NT2/D1 (cell line): Measurements from ENCODE around the gene PRKN.

Source experiments
- DNase-seq: peaks from one replicate; pipeline ENCODE4 v3.0.0-alpha.2; 2011; ENCODE audit warnings: low read depth, low spot score
- H3K27me3 ChIP-seq: 2 replicates; pipeline ENCODE4 v1.6.0; 2011; ENCODE audit warnings: mild to moderate bottlenecking; ENCODE audit not compliant: insufficient read length, insufficient read depth
- H3K36me3 ChIP-seq: 2 replicates; pipeline ENCODE4 v1.6.1; 2011; ENCODE audit warnings: mild to moderate bottlenecking, low read length, mixed read lengths; ENCODE audit not compliant: insufficient read depth, insufficient read length
- H3K4me1 ChIP-seq: 2 replicates; pipeline ENCODE4 v1.5.1; 2011; ENCODE audit not compliant: insufficient read depth, insufficient read length
- H3K4me3 ChIP-seq: 2 replicates; pipeline ENCODE4 v1.5.1; 2011; ENCODE audit warnings: low read depth; ENCODE audit not compliant: insufficient read length
- H3K9ac ChIP-seq: 2 replicates; pipeline ENCODE4 v1.6.0; 2011; ENCODE audit warnings: low read depth; ENCODE audit not compliant: insufficient read length
- H3K9me3 ChIP-seq: 2 replicates; pipeline ENCODE4 v1.5.1; 2011; ENCODE audit warnings: mild to moderate bottlenecking, low read length; ENCODE audit not compliant: insufficient read depth
- SUZ12 ChIP-seq: IDR thresholded peaks from 2 replicates; pipeline ENCODE4 v1.6.1; 2011; ENCODE audit not compliant: insufficient read length, insufficient read depth; ENCODE audit errors: extremely low read depth
- YY1 ChIP-seq: IDR thresholded peaks from 2 replicates; pipeline ENCODE4 v1.6.1; 2011; ENCODE audit not compliant: insufficient read length, insufficient read depth
- ZNF274 ChIP-seq: IDR thresholded peaks from 2 replicates; pipeline ENCODE4 v1.6.1; 2011; ENCODE audit warnings: mild to moderate bottlenecking, low read depth, low read length

PRKN gene

DNA sequence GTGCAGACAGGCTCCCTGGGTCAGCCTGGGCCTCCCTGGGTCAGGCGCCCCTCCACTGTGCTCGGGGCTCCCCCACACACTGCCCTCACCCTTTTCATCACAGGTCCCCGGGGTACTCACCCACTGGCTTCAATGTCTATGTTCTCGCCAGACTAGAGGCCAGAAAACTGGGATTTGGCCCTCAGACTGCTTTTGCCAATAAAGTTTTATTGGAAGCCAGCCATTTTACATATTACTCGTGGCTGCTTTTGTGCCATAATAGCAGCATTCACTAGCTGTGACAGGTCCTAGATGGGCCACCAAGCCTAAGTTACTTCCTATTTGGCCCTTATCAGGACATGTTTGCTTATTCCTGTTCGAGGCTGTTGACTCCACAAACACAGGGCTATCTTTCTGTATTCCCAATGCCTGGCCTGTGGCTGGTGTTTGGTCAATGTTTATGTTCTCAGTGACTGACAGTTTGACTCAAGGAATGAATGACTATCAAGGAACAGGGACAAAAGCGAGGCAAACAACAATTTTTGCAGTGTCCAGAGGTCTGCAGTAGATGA is 928.6 kb downstream of the PRKN start:
- H3K9me3 ChIP-seq = no peaks in the 10 kb centered on the region
- no peak for DNase-seq
- H3K4me3 ChIP-seq = no peak overlapping the region
- no peak for TF ChIP-seq ZNF274
- no peak for TF ChIP-seq YY1
- no peak for TF ChIP-seq SUZ12
- H3K36me3 ChIP-seq = no peaks in the 10 kb centered on the region
- H3K4me1 ChIP-seq = no peaks in the 10 kb centered on the region
- no peak overlapping the region for H3K9ac ChIP-seq
- no peaks in the 10 kb centered on the region for H3K27me3 ChIP-seq

DNA sequence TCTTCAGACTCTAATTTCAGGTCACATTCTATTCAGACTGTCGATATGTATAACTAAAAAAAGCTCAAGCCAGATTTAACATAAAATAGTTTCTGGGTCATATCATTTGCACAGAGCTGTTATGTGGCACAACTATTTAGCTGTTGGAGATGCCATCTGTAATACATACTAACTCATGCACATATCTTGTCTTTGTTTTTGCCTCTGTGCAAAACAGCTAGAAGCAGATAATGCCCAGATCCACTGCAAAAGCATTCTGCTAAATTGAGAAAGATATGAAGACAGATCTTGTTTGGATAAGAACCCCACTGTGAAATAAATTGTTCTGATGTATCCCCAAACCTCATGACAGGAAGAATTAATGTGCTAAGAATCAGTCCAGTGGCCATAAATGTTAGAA is 930.9 kb downstream of the PRKN start:
- no peak for DNase-seq
- Histone ChIP-seq H3K36me3 (no peaks in the 10 kb centered on the region), H3K4me3 (no peak overlapping the region), H3K9ac (no peak overlapping the region), H3K27me3 (no peaks in the 10 kb centered on the region), H3K9me3 (no peaks in the 10 kb centered on the region), H3K4me1 (no peaks in the 10 kb centered on the region)
- TF ChIP-seq SUZ12 = no peak
- no peak for TF ChIP-seq YY1
- no peak for TF ChIP-seq ZNF274

DNA sequence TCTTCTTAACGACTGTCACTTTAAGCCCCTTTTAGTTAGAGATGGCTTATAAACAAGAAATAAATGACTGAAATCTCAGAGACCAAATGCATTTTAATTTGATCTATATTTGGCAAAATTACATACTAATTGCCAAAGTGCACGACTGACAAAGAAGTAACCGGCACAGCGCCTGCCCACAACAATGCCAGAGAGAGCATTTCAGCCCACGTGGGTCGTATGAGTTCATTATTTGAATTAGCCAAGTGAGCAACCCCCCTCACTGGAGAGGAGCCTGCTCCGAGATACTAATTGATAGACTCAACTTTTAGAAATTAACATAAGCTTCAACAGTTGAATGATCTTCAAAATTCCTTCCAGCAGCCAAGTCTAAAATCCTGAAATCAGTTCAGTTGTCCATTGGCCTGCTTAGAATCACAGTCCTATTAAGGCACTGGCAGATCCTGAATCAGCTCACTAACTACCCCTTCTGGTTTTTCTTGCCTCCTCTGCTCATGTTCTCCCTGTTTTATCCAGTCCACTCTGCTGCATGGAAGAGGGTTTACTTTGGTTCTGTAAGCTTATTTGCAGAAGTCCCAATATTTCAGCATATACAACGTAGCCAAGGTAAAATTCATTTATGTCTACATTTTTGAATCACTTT is 934.6 kb downstream of the PRKN start:
- no peak overlapping the region for H3K9ac ChIP-seq
- no peaks in the 10 kb centered on the region for H3K9me3 ChIP-seq
- no peaks in the 10 kb centered on the region for H3K4me1 ChIP-seq
- no peak overlapping the region for H3K4me3 ChIP-seq
- H3K36me3 ChIP-seq = no peaks in the 10 kb centered on the region
- H3K27me3 ChIP-seq = no peaks in the 10 kb centered on the region
- no peak for DNase-seq
- TF ChIP-seq YY1 = no peak

DNA sequence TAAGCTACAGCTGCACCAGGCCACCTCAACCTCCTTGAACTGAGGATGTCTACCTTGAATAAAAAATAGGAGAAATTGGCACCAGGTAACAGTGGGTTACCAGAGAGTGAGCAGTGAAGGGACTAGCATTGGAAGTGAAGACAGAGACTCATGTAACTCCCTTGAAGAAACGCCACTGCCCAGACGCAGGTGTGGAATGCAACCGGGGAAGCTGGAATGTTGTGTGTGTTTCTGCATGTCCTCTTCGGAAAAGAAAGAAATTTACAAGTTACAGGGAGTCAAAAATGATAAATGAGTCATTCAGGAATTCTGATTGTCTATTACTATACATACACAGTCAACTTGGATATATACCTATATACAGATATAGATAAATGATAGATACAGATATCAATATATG is 939.0 kb downstream of the PRKN start:
- no peaks in the 10 kb centered on the region for H3K36me3 ChIP-seq
- no peak for TF ChIP-seq ZNF274
- TF ChIP-seq SUZ12 = no peak
- no peak for TF ChIP-seq YY1
- no peak overlapping the region for H3K9ac ChIP-seq
- no peaks in the 10 kb centered on the region for H3K27me3 ChIP-seq
- H3K9me3 ChIP-seq = no peaks in the 10 kb centered on the region
- H3K4me1 ChIP-seq = no peaks in the 10 kb centered on the region
- no peak overlapping the region for H3K4me3 ChIP-seq
- no peak for DNase-seq

DNA sequence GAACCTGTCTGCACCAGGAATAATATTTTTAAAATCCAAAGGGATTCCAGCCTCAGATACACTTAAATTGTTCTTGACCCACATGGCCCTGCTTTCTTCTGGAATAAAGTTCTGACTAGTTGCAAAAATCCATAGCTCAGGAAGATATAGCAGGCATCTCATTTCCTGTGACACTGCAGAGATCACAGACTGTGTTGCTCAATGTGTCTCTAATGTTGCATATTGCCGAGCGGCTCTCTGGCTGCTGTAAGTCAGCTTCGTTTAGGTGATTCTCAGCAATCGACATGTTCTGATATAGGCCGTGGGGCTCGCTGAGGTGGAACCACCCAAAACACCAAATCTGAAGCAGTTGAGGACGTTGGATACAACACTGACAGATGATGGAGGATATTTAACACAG is 955.4 kb downstream of the PRKN start:
- H3K27me3 ChIP-seq = no peaks in the 10 kb centered on the region
- no peaks in the 10 kb centered on the region for H3K36me3 ChIP-seq
- H3K4me3 ChIP-seq = no peak overlapping the region
- H3K9me3 ChIP-seq = no peaks in the 10 kb centered on the region
- H3K4me1 ChIP-seq = no peaks in the 10 kb centered on the region
- no peak for DNase-seq
- no peak overlapping the region for H3K9ac ChIP-seq
- TF ChIP-seq YY1 (no peak), SUZ12 (no peak), ZNF274 (no peak)

DNA sequence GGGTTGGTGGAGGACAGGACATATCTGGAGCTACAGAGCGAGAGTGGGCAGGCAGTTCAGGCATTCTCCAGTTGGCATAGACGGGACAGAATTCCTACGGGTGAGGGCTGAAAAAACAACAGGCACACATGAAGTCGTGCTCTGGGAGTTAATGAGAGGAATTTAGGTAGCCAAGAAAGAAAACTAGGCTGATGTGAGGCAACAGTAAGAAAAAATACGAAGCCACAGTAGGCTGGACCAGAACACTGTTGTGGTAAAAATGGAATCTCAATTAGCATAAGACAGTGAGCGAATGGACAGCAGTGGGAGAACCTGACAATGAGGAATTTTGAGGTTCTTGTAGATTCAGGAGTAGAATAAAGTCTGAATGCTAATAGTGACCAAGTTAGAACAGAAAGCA is 965.6 kb downstream of the PRKN start:
- TF ChIP-seq SUZ12 (no peak), YY1 (no peak)
- no peak overlapping the region for H3K9ac ChIP-seq
- no peaks in the 10 kb centered on the region for H3K4me1 ChIP-seq
- H3K4me3 ChIP-seq = no peak overlapping the region
- DNase-seq = no peak
- H3K9me3 ChIP-seq = no peaks in the 10 kb centered on the region
- H3K36me3 ChIP-seq = no peaks in the 10 kb centered on the region
- no peaks in the 10 kb centered on the region for H3K27me3 ChIP-seq

DNA sequence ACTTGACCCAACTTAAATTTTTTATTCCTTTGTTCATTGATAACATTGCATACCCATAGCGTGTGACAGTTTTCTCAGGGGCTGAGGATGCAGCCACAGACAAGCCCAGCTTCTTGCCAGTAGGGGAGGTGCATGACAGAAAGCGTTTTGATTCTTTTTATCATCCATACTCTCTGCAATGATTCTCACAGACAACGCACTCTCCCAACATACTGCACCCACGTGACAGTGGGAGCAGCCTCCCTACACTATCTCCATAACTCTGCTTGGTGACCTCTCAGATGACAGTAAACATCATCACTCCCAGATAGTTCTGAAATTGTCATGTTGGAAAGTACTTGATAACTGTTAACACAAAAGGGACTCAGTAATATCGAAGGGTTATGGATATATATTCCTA is 972.5 kb downstream of the PRKN start:
- no peak overlapping the region for H3K4me3 ChIP-seq
- no peaks in the 10 kb centered on the region for H3K36me3 ChIP-seq
- no peaks in the 10 kb centered on the region for H3K9me3 ChIP-seq
- H3K27me3 ChIP-seq = no peaks in the 10 kb centered on the region
- H3K4me1 ChIP-seq = no peaks in the 10 kb centered on the region
- DNase-seq = no peak
- TF ChIP-seq ZNF274 = no peak
- no peak for TF ChIP-seq YY1
- TF ChIP-seq SUZ12 = no peak
- H3K9ac ChIP-seq = no peak overlapping the region

DNA sequence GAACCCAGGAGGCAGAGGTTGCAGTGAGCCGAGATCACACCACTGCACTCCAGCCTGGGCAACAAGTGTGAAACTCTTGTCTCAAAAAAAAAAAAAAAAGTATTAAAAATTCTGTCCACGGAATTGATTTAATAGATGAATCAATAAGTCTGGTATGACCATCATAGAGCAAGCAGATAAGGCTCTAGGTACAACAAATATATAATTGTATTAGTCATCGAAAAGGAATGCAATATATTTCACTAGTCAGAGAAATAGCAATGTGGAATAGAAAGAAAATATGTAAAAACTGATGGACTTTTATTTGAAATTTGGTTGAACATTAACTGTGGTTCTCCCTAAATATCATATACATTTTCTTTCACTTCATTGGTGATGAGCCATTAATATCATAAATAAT is 976.9 kb downstream of the PRKN start:
- Histone ChIP-seq H3K36me3 (no peaks in the 10 kb centered on the region), H3K27me3 (no peaks in the 10 kb centered on the region), H3K4me3 (no peak overlapping the region), H3K4me1 (no peaks in the 10 kb centered on the region), H3K9ac (no peak overlapping the region), H3K9me3 (no peaks in the 10 kb centered on the region)
- DNase-seq = no peak
- TF ChIP-seq ZNF274 = no peak
- TF ChIP-seq YY1 = no peak
- TF ChIP-seq SUZ12 = no peak
